ENCODE data around the gene DYRK1B.
"Not testable (repeated sequence)": the region's sequence is repeated elsewhere in the genome, so short reads cannot be mapped to it uniquely, and the experiment has no call there.

The DYRK1B gene

GRCh38 chr19:39811064-39811463, 22.9 kb downstream of the DYRK1B start:
- TF ChIP-seq ZNF585B (tag by site-specific recombination; IDR thresholded peaks at IDR 0.05) (no peak), ZNF133 (tag by site-specific recombination; IDR thresholded peaks at IDR 0.05) (peak; percentile 97), ZNF146 (tag by site-specific recombination; IDR thresholded peaks at IDR 0.05) (peak; percentile 71)
- H3K4me1 ChIP-seq (ENCODE audit: control insufficient read depth, insufficient read depth, low read length), result peaks cover 11% of the 10 kb centered on the region
- no peaks in the 10 kb centered on the region; the same call in 1 of the 2 replicates for H3K9me3 ChIP-seq (ENCODE audit: control insufficient read depth, insufficient read depth, low read depth, low read length)
- H3K27ac ChIP-seq (ENCODE audit: extremely low read depth, low read depth, low read length), result no peak overlapping the region
- POLR2A ChIA-PET, result no interaction called here
- H3K4me3 ChIP-seq (ENCODE audit: low read depth, low read length), result no peak overlapping the region
- H3K36me3 ChIP-seq (ENCODE audit: control insufficient read depth in 2 of 2, insufficient read depth in 1 of 2, low read length in 2 of 2), result peaks cover 0 to 25% of the 10 kb centered on the region in 2 experiments; a peak in 2 of 3 replicates
- CTCF ChIA-PET, result interaction anchor here (0.8 to 1.0 kb wide), 2 partner anchors 33 to 43 kb away, joined by 3 to 6 read pairs; no protein-coding TSS in a partner anchor

GRCh38 chr19:39810424-39810823, 23.5 kb downstream of the DYRK1B start:
- Histone ChIP-seq H3K4me1 (ENCODE audit: control insufficient read depth, insufficient read depth, low read length) (peaks cover 11% of the 10 kb centered on the region), H3K27ac (ENCODE audit: extremely low read depth, low read depth, low read length) (no peak overlapping the region), H3K9me3 (ENCODE audit: control insufficient read depth, insufficient read depth, low read depth, low read length) (no peaks in the 10 kb centered on the region; the same call in 1 of the 2 replicates), H3K4me3 (ENCODE audit: low read depth, low read length) (no peak overlapping the region), H3K36me3 (ENCODE audit: control insufficient read depth in 2 of 2, insufficient read depth in 1 of 2, low read length in 2 of 2) (peaks cover 0 to 18% of the 10 kb centered on the region in 2 experiments; a peak in 2 of 3 replicates)
- ChIA-PET CTCF (interaction anchor here (0.8 kb wide), 1 partner anchor 34 kb away, joined by 6 read pairs; no protein-coding TSS in a partner anchor), POLR2A (interaction anchor here (0.6 kb wide), 1 partner anchor 538 kb away, joined by 4 read pairs; the partner anchor contains the start of gene PLD3)
- TF ChIP-seq ZNF664 (tag by site-specific recombination; IDR thresholded peaks at IDR 0.05) (peak; percentile 31; the same call in 1 of the 2 replicates), ZNF157 (tag by site-specific recombination; IDR thresholded peaks at IDR 0.05) (no peak)

GRCh38 chr19:39809368-39809767, 24.6 kb downstream of the DYRK1B start:
- ChIA-PET CTCF (interaction anchor here (0.8 to 10.4 kb wide), 4 partner anchors 18 to 41 kb away, joined by 3 to 109 read pairs (median 6); no protein-coding TSS in a partner anchor), POLR2A (interaction anchor here (1.1 to 1.3 kb wide), 2 partner anchors 15 to 37 kb away, joined by 3 to 4 read pairs; partner anchors contain the start of gene FBL)

GRCh38 chr19:39808688-39809087, 25.3 kb downstream of the DYRK1B start:
- H3K4me3 ChIP-seq (ENCODE audit: low read depth, low read length); H3K36me3 ChIP-seq (ENCODE audit: control insufficient read depth in 2 of 2, insufficient read depth in 1 of 2, low read length in 2 of 2); H3K27ac ChIP-seq (ENCODE audit: extremely low read depth, low read depth, low read length); H3K9me3 ChIP-seq (ENCODE audit: control insufficient read depth, insufficient read depth, low read depth, low read length); H3K4me1 ChIP-seq (ENCODE audit: control insufficient read depth, insufficient read depth, low read length): not testable (repeated sequence)
- POLR2A ChIA-PET, result interaction anchor here (1.1 to 1.3 kb wide), 2 partner anchors 14 to 38 kb away, joined by 3 to 4 read pairs; partner anchors contain the start of gene FBL
- peak; percentile 17; the same call in 1 of the 2 replicates for TF ChIP-seq ZNF280D (tag by site-specific recombination; IDR thresholded peaks at IDR 0.05)
- TF ChIP-seq RBAK (tag by site-specific recombination; IDR thresholded peaks at IDR 0.05), result 0 out of 2 replicates have a peak, but pooled peaks have one; percentile 37
- CTCF ChIA-PET, result interaction anchor here (0.6 to 10.4 kb wide), 7 partner anchors 13 to 1232 kb away, joined by 3 to 109 read pairs (median 4); no protein-coding TSS in a partner anchor

More at GRCh38 chr19:39809368-39809767, 24.6 kb downstream of the DYRK1B start:
- H3K36me3 ChIP-seq (ENCODE audit: control insufficient read depth in 2 of 2, insufficient read depth in 1 of 2, low read length in 2 of 2), result peaks cover 0 to 9% of the 10 kb centered on the region in 2 experiments; a peak in 1 of 3 replicates
- peaks cover 11% of the 10 kb centered on the region for H3K4me1 ChIP-seq (ENCODE audit: control insufficient read depth, insufficient read depth, low read length)
- TF ChIP-seq ZBTB11 (tag by site-specific recombination; conservative IDR thresholded peaks at IDR 0.05; ENCODE audit: low read depth) (no peak), ZNF664 (tag by site-specific recombination; IDR thresholded peaks at IDR 0.05) (peak; percentile 49; the same call in 1 of the 2 replicates)
- no peak overlapping the region for H3K4me3 ChIP-seq (ENCODE audit: low read depth, low read length)
- no peaks in the 10 kb centered on the region; the same call in 1 of the 2 replicates for H3K9me3 ChIP-seq (ENCODE audit: control insufficient read depth, insufficient read depth, low read depth, low read length)
- H3K27ac ChIP-seq (ENCODE audit: extremely low read depth, low read depth, low read length), result no peak overlapping the region
